Endothelial cell of umbilical vein (primary cell): ENCODE measurements around the gene FBLN7. TPM values are rescaled to one million over a fixed set of nuclear protein-coding genes. Genes with fewer than 3 reads are reported as not detected.
A peak's percentile ranks its signal among the peaks of the same experiment; 100 is the strongest.

ENCODE experiments used
- BruUV-seq: library from RNA; stranded (reverse); fragments of 400-500 nt; replicated peaks from 2 replicates; lab custom pipeline; 2021; lab: Mats Ljungman, UMichigan
- CTCF ChIA-PET: fragments of 300-600, 350-600 bp; sonication (Branson Sonifier 250); formaldehyde crosslinking; loops from one replicate; lab custom pipeline; 2021; ENCODE audit warnings: antibody characterized with exemption, inconsistent platforms; lab: Charles Lee
- POLR2A ChIA-PET: fragments of 300-600, 350-600 bp; sonication (Branson Sonifier 250); formaldehyde crosslinking; loops from one replicate; lab custom pipeline; 2021; ENCODE audit warnings: antibody characterized with exemption, inconsistent platforms; lab: Charles Lee
- DNase-seq: peaks from one replicate; pipeline ENCODE4 v3.0.0-alpha.2; 2011; ENCODE audit warnings: low read depth, low spot score
- FAIRE-seq: peaks from 2 replicates; lab custom pipeline; 2011; peaks lifted over from hg19 to GRCh38; lab: Jason Lieb, UNC
- H2AFZ ChIP-seq: 2 replicates; pipeline ENCODE4 v1.6.0; 2012; ENCODE audit warnings: low read depth, low read length, control low read depth, inconsistent platforms
- H3K27ac ChIP-seq: 2 replicates; pipeline ENCODE4 v1.5.1; 2011; ENCODE audit warnings: low read depth, mild to moderate bottlenecking, control low read depth, low read length, moderate library complexity; ENCODE audit not compliant: insufficient read depth
- H3K27me3 ChIP-seq, 2 experiments: 2 replicates each; pipeline versions ENCODE4 v1.6.0 to v1.6.1; 2011; ENCODE audit warnings: low read length in 2 of 2, mixed read lengths in 1 of 2; ENCODE audit not compliant: control insufficient read depth in 2 of 2, insufficient read depth in 2 of 2
- H3K36me3 ChIP-seq, 2 experiments: 2 replicates in 1 of 2; 3 replicates in 1 of 2; pipeline ENCODE4 v1.5.1; 2011; ENCODE audit warnings: low read length in 2 of 2, mild to moderate bottlenecking in 1 of 2, moderate library complexity in 1 of 2; ENCODE audit not compliant: control insufficient read depth in 2 of 2, insufficient read depth in 2 of 2; ENCODE audit errors: extremely low read depth in 1 of 2
- H3K4me1 ChIP-seq: 3 replicates; pipeline ENCODE4 v1.5.1; 2011; ENCODE audit warnings: mild to moderate bottlenecking, low read length; ENCODE audit not compliant: control insufficient read depth, insufficient read depth; ENCODE audit errors: extremely low read depth
- H3K4me2 ChIP-seq: 2 replicates; pipeline ENCODE4 v1.6.1; 2011; ENCODE audit warnings: low read length, control low read depth, mixed read lengths; ENCODE audit not compliant: insufficient read depth
- H3K4me3 ChIP-seq, 3 experiments: fragments of 200-600 bp in 1 of 3; sonication (generic), shearing (Covaris generic) in 1 of 3; replicated peaks in 1 of 3; 2 replicates each; pipeline ENCODE4 v1.5.1; 2011 to 2016; ENCODE audit warnings: control low read depth in 3 of 3, low read length in 3 of 3, mild to moderate bottlenecking in 2 of 3, inconsistent platforms in 1 of 3, low read depth in 1 of 3, moderate library complexity in 1 of 3; ENCODE audit not compliant: insufficient read depth in 1 of 3
- H3K79me2 ChIP-seq: 2 replicates; pipeline ENCODE4 v1.6.0; 2012; ENCODE audit warnings: low read length, inconsistent platforms; ENCODE audit not compliant: control insufficient read depth, insufficient read depth
- H3K9ac ChIP-seq: replicated peaks from 2 replicates; pipeline ENCODE3; 2011; ENCODE audit warnings: low read length, control low read depth; ENCODE audit not compliant: insufficient read depth; ENCODE audit errors: extremely low read depth
- H3K9me1 ChIP-seq: replicated peaks from 3 replicates; pipeline ENCODE4 v1.6.0; 2011; ENCODE audit warnings: mild to moderate bottlenecking, low read length; ENCODE audit not compliant: control insufficient read depth, insufficient read depth; ENCODE audit errors: extremely low read depth
- H3K9me3 ChIP-seq: replicated peaks from 2 replicates; pipeline ENCODE4 v1.5.1; 2012; ENCODE audit warnings: low read length, inconsistent platforms; ENCODE audit not compliant: control insufficient read depth, insufficient read depth
- H4K20me1 ChIP-seq: replicated peaks from 2 replicates; pipeline ENCODE3; 2011; ENCODE audit warnings: mild to moderate bottlenecking, low read length; ENCODE audit not compliant: control insufficient read depth, insufficient read depth; ENCODE audit errors: extremely low read depth
- EZH2 ChIP-seq: IDR thresholded peaks from 2 replicates; pipeline ENCODE4 v1.6.1; 2012; ENCODE audit warnings: borderline replicate concordance, low read depth, mild to moderate bottlenecking, moderate library complexity, low read length, inconsistent platforms; ENCODE audit not compliant: severe bottlenecking
- FOS ChIP-seq: IDR thresholded peaks from 2 replicates; pipeline ENCODE4 v1.6.1; 2011; ENCODE audit warnings: mild to moderate bottlenecking, low read length, moderate library complexity, borderline replicate concordance; ENCODE audit not compliant: insufficient read depth
- GATA2 ChIP-seq: IDR thresholded peaks from 2 replicates; pipeline ENCODE4 v1.7.0; 2011; ENCODE audit warnings: low read depth, mild to moderate bottlenecking, moderate library complexity, mixed read lengths, low read length; ENCODE audit not compliant: insufficient read length, insufficient read depth
- JUN ChIP-seq: IDR thresholded peaks from 2 replicates; pipeline ENCODE4 v1.6.1; 2011; ENCODE audit warnings: borderline replicate concordance, low read depth; ENCODE audit not compliant: insufficient read length, insufficient read depth
- MYC ChIP-seq: IDR thresholded peaks from one replicate; pipeline ENCODE4 v1.6.1; 2011; ENCODE audit warnings: mild to moderate bottlenecking, low read depth, low read length
- POLR2A ChIP-seq: IDR thresholded peaks from 2 replicates; pipeline ENCODE4 v1.6.1; 2012; ENCODE audit warnings: low read depth, mild to moderate bottlenecking, control low read depth, low read length
- dilution Hi-C: fragments of 300-500 bp; cut with MboI; formaldehyde crosslinking; loops from one replicate; pipeline ENCODE4 v1.15.0; 2019; ENCODE audit warnings: low sequenced_read_pairs; ENCODE audit not compliant: extremely low pct_ligation_motif_present
- intact Hi-C: fragments of 100-400 bp; cut with micrococcal nuclease; formaldehyde crosslinking; loops from one replicate; pipeline ENCODE4 v1.10.0; 2022
- polyA plus RNA-seq, 4 experiments: library from polyadenylated mRNA; depleted of rRNA in 3 of 4; stranded (reverse) in 3 of 4; unstranded in 1 of 4; fragments of >200 nt; gene quantifications; 2 replicates each; pipeline versions ENCODE4 v1.2.1 to v1.2.3, GENCODE V29; 2011 to 2012; ENCODE audit warnings: missing spikeins in 1 of 4
- total RNA-seq: library from RNA; stranded (reverse); gene quantifications from 2 replicates; pipeline ENCODE4 v1.2.3, GENCODE V29; 2021
- TF ChIP-seq, protein P1 (sequence below): IDR thresholded peaks from 2 replicates; pipeline ENCODE4 v1.6.1; 2011; ENCODE audit not compliant: insufficient read depth, insufficient read length
- TF ChIP-seq, protein P2 (sequence below), 2 donors: IDR thresholded peaks; 1 replicate in 1 of 2; 2 replicates in 1 of 2; pipeline ENCODE4 v1.5.1; 2011; ENCODE audit warnings: low read length in 2 of 2, mild to moderate bottlenecking in 2 of 2, moderate library complexity in 2 of 2, control low read depth in 1 of 2, inconsistent platforms in 1 of 2, low read depth in 1 of 2; ENCODE audit not compliant: insufficient read depth in 1 of 2; ENCODE audit errors: extremely low read depth in 1 of 2

FBLN7 gene
- total and polyA plus RNA-seq, 2 donors (not counting 3 experiments of a cell fraction or from before 2014, with no cell fraction given) = 3.1 to 3.3 TPM

DNA sequence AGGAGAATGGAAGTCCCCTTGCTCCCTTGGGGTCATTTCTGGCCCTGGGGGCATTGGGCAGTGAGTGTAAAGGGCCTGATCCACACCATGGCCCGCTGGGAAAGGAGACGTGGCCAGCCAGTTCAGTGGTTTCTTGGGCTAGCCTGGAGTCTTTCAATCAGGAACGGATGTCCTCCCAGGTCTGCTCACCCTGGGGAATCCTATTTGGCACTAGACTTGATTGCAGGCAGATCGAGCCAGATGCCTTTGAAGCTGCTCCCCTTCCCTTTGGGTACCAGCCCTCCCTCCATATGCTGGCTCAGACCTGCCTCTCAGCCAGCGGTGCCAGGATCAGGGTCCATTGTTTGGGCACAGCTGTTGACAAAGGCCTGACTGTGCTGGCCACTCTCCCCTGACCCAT is 11.0 kb downstream of the FBLN7 start:
- POLR2A ChIA-PET = no interaction called here
- H3K9me3 ChIP-seq = no peaks in the 10 kb centered on the region
- TF ChIP-seq, protein P1, sequence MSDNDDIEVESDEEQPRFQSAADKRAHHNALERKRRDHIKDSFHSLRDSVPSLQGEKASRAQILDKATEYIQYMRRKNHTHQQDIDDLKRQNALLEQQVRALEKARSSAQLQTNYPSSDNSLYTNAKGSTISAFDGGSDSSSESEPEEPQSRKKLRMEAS = no peak
- TF ChIP-seq FOS (no peak), MYC (no peak), EZH2 (no peak), JUN (no peak), GATA2 (no peak), POLR2A (no peak)
- TF ChIP-seq, protein P2, sequence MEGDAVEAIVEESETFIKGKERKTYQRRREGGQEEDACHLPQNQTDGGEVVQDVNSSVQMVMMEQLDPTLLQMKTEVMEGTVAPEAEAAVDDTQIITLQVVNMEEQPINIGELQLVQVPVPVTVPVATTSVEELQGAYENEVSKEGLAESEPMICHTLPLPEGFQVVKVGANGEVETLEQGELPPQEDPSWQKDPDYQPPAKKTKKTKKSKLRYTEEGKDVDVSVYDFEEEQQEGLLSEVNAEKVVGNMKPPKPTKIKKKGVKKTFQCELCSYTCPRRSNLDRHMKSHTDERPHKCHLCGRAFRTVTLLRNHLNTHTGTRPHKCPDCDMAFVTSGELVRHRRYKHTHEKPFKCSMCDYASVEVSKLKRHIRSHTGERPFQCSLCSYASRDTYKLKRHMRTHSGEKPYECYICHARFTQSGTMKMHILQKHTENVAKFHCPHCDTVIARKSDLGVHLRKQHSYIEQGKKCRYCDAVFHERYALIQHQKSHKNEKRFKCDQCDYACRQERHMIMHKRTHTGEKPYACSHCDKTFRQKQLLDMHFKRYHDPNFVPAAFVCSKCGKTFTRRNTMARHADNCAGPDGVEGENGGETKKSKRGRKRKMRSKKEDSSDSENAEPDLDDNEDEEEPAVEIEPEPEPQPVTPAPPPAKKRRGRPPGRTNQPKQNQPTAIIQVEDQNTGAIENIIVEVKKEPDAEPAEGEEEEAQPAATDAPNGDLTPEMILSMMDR (IDR thresholded peaks at IDR 0.05; ENCODE audit: extremely low read depth in 1 of 2, insufficient read depth in 1 of 2, low read depth in 1 of 2, low read length in 2 of 2) = no peak
- CTCF ChIA-PET = no interaction called here
- peaks cover 8% of the 10 kb centered on the region for H3K4me1 ChIP-seq
- intact Hi-C loops = no loop called here
- no peaks in the 10 kb centered on the region for H3K36me3 ChIP-seq
- peak; percentile 31 for FAIRE-seq
- H3K4me2 ChIP-seq = no peak overlapping the region
- DNase-seq = no peak
- dilution Hi-C loops = no loop called here
- no peak overlapping the region for H3K9ac ChIP-seq
- no peak overlapping the region for H3K27ac ChIP-seq
- H3K79me2 ChIP-seq = no peaks in the 10 kb centered on the region
- no peaks in the 10 kb centered on the region for H3K9me1 ChIP-seq
- no TSS peak for BruUV-seq
- no peak overlapping the region for H3K4me3 ChIP-seq
- H4K20me1 ChIP-seq = no peaks in the 10 kb centered on the region
- no peaks in the 10 kb centered on the region for H3K27me3 ChIP-seq
- H2AFZ ChIP-seq = no peak overlapping the region
